ENCODE results near the gene PAF1.

PAF1 gene

GRCh38 chr19:39400061-39400460 lies 9.2 kb upstream of the PAF1 start:
- Histone ChIP-seq H4K20me1 (ENCODE audit: insufficient read depth, low read length) (no peaks in the 10 kb centered on the region), H3K4me1 (ENCODE audit: insufficient read depth, low read length, severe bottlenecking) (peaks cover 62% of the 10 kb centered on the region), H3K27ac (ENCODE audit: low read depth, low read length, poor library complexity, severe bottlenecking) (peak overlapping the region; percentile 96), H2AFZ (ENCODE audit: low read length) (no peak overlapping the region), H3K79me2 (ENCODE audit: insufficient read depth, low read length) (no peaks in the 10 kb centered on the region), H3K27me3 (ENCODE audit: insufficient read depth, low read length) (no peaks in the 10 kb centered on the region), H3K36me3 (ENCODE audit: insufficient read depth, low read length) (peaks cover 16% of the 10 kb centered on the region; the same call in 1 of the 2 replicates), H3K9me3 (ENCODE audit: low read length) (no peaks in the 10 kb centered on the region), H3F3A (ENCODE audit: insufficient read depth, low read length) (peaks cover 6% of the 10 kb centered on the region; the same call in 1 of the 2 replicates), H3K9me2 (ENCODE audit: low read depth, low read length) (no peaks in the 10 kb centered on the region), H3K4me3 (ENCODE audit: low read depth, low read length, poor library complexity, severe bottlenecking) (no peak overlapping the region), H3K4me2 (ENCODE audit: low read length) (no peak overlapping the region), H3K9ac (ENCODE audit: low read length) (no peak overlapping the region)
- TF ChIP-seq CTCF (IDR thresholded peaks at IDR 0.05; ENCODE audit: low read length), result no peak
- no peak for TF ChIP-seq EZH2 (IDR thresholded peaks at IDR 0.05; ENCODE audit: borderline replicate concordance, low read length)

GRCh38 chr19:39399668-39400050 lies 8.8 kb upstream of the PAF1 start:
- Histone ChIP-seq H3K79me2 (ENCODE audit: insufficient read depth, low read length) (no peaks in the 10 kb centered on the region), H3K9me3 (ENCODE audit: low read length) (no peaks in the 10 kb centered on the region), H3K4me1 (ENCODE audit: insufficient read depth, low read length, severe bottlenecking) (peaks cover 58% of the 10 kb centered on the region), H3K36me3 (ENCODE audit: insufficient read depth, low read length) (peaks cover 19% of the 10 kb centered on the region; the same call in 1 of the 2 replicates), H3K27me3 (ENCODE audit: insufficient read depth, low read length) (no peaks in the 10 kb centered on the region), H3K4me3 (ENCODE audit: low read depth, low read length, poor library complexity, severe bottlenecking) (no peak overlapping the region), H3K9me2 (ENCODE audit: low read depth, low read length) (no peaks in the 10 kb centered on the region), H2AFZ (ENCODE audit: low read length) (no peak overlapping the region), H4K20me1 (ENCODE audit: insufficient read depth, low read length) (no peaks in the 10 kb centered on the region), H3F3A (ENCODE audit: insufficient read depth, low read length) (0 out of 2 replicates have a peak, but pooled peaks cover 3% of the 10 kb centered on the region), H3K9ac (ENCODE audit: low read length) (no peak overlapping the region), H3K4me2 (ENCODE audit: low read length) (no peak overlapping the region), H3K27ac (ENCODE audit: low read depth, low read length, poor library complexity, severe bottlenecking) (peak overlapping the region; percentile 96)
- TF ChIP-seq EZH2 (IDR thresholded peaks at IDR 0.05; ENCODE audit: borderline replicate concordance, low read length) (no peak), CTCF (IDR thresholded peaks at IDR 0.05; ENCODE audit: low read length) (no peak)

GRCh38 chr19:39398297-39398864 lies 7.5 kb upstream of the PAF1 start:
- Histone ChIP-seq H3K79me2 (ENCODE audit: insufficient read depth, low read length) (no peaks in the 10 kb centered on the region), H3K9ac (ENCODE audit: low read length) (peak overlapping the region; percentile 9; the same call in 1 of the 2 replicates), H3K27ac (ENCODE audit: low read depth, low read length, poor library complexity, severe bottlenecking) (peak overlapping the region; percentile 62), H3K27me3 (ENCODE audit: insufficient read depth, low read length) (no peaks in the 10 kb centered on the region), H4K20me1 (ENCODE audit: insufficient read depth, low read length) (no peaks in the 10 kb centered on the region), H3F3A (ENCODE audit: insufficient read depth, low read length) (0 out of 2 replicates have a peak, but pooled peaks cover 3% of the 10 kb centered on the region), H3K4me3 (ENCODE audit: low read depth, low read length, poor library complexity, severe bottlenecking) (no peak overlapping the region), H3K9me2 (ENCODE audit: low read depth, low read length) (no peaks in the 10 kb centered on the region), H3K4me1 (ENCODE audit: insufficient read depth, low read length, severe bottlenecking) (peaks cover 46% of the 10 kb centered on the region), H3K36me3 (ENCODE audit: insufficient read depth, low read length) (peaks cover 28% of the 10 kb centered on the region; the same call in 1 of the 2 replicates), H3K4me2 (ENCODE audit: low read length) (peak overlapping the region; percentile 9; the same call in 1 of the 2 replicates), H3K9me3 (ENCODE audit: low read length) (no peaks in the 10 kb centered on the region), H2AFZ (ENCODE audit: low read length) (no peak overlapping the region)
- TF ChIP-seq EZH2 (IDR thresholded peaks at IDR 0.05; ENCODE audit: borderline replicate concordance, low read length) (no peak), CTCF (IDR thresholded peaks at IDR 0.05; ENCODE audit: low read length) (no peak)

Measured in OCI-LY1 (cell line).